Measurements from ENCODE around the gene NT5C3B.
"Not testable (repeated sequence)": the region's sequence is repeated elsewhere in the genome, so short reads cannot be mapped to it uniquely, and the experiment has no call there.

Gene NT5C3B

GRCh38 chr17:41784207-41784744, 51.8 kb downstream of the NT5C3B start:
- DNase-seq (ENCODE audit: low spot score) = no peak

DNA sequence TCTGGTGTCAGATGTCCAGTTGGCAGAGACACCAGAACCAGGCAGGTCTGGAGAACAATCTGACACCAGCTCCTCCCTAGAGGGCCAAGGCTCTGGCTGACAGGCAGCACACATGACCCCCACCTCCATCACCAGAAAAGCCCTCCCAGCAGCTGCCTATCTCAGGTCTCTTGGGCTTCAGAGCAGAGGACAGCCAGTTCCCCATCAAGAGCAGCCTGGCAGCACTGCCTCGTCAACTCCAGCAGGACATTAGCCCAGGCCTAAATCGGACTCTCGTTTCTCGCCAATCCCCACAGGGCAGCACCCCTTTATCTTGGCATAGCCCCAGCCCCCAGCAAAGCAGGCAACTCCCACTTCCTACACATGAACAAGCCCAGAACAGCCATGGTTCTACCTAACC, 53.9 kb downstream of the NT5C3B start:
- no peak for DNase-seq (ENCODE audit: low spot score)

GRCh38 chr17:41781404-41782110, 54.5 kb downstream of the NT5C3B start:
- no peak for DNase-seq (ENCODE audit: low spot score)

GRCh38 chr17:41779954-41780353, 56.1 kb downstream of the NT5C3B start:
- DNase-seq (ENCODE audit: low spot score) = no peak

DNA sequence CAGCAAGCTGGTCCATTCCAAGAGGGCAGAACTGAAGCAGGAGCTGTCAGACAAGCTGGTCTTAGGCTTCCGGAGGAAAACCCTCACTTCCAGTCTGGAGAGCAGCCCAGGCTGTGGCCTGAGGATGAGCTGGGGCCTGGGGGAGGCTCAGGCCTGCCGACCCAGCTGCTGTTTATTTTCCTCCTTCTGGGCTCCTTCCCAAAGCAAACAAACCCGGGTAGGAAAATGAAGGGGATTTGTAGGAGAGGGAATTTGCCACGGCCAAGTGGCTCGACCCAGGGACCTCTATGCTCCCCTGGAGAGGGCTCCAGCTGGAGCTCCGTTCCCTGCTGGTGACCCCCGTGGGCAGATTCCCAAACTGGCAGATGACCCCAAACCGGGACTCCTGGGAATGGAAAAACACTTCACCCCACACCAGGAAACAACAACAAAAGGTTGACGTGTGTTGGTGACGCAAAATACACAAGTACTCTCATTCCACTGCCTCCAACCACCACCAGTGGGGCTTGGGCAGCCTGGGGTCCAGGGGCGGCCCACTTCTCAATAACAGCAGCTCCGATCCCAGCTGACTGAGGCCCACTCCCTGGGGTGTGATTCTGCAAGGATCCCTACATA, 58.4 kb downstream of the NT5C3B start:
- DNase-seq (ENCODE audit: low spot score) = no peak

DNA sequence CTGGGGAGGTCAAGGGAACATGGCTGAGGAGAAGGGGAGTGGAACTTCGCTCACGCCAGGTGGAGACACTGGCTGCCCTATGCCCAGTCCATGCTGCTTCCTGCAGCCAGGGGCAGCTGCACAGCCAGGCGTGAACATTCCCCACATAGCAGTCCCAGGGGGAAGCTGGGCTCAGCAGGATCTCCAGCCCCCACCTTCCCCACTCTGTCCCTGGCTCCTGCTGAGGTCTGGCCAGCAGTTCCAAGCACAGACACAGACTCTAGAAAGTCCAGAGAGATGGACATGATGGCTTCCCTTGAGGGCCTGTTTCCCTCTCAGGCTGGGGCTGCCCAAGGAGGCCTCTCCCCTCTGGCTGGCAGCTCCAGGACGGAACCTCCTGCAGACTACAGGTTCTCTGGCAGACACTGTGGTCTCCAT, 58.9 kb downstream of the NT5C3B start:
- DNase-seq (ENCODE audit: low spot score) = no peak

DNA sequence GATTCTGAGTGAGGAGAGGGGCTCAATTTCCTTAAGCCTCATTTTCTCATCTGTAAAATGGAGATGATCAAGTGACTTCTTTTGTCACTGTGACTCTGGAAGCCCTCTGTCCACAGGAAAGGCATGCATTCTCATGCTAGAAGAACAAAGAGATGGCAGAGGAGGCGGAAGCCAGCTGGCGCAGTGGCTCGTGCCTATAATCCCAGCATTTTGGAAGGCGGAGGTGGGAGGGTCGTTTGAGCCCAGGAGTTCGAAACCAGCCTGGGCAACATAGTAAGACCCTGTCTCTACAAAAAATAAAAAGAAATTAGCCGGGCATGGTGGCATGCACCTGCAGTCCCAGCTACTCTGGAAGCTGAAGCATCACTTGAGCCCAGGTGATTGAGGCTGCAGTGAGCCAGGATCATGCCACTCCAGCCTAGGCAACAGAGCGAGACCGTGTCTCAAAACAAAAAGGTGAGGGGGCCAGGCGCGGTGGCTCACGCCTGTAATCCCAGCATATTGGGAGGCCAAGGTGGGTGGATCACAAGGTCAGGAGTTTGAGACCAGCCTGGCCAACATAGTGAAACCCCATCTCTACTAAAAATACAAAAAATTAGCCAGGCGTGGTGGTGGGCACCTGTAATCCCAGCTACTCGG, 59.7 kb downstream of the NT5C3B start:
- DNase-seq (ENCODE audit: low spot score) = not testable (repeated sequence)

- DNase-seq (ENCODE audit: low spot score) = no peak
Observed at GRCh38 chr17:41775394-41776226, 60.4 kb downstream of the NT5C3B start.
